NCI-H226 (cell line): Measurements from ENCODE around the gene MYO1E.
"Not testable (repeated sequence)": the region's sequence is repeated elsewhere in the genome, so short reads cannot be mapped to it uniquely, and the experiment has no call there.

Source experiments
- DNase-seq: peaks from one replicate; pipeline ENCODE4 v3.0.0-alpha.2; 2015

Gene MYO1E

GRCh38 chr15:59158701-59159034, 214.0 kb downstream of the MYO1E start:
- DNase-seq = no peak

GRCh38 chr15:59157840-59158700, 214.6 kb downstream of the MYO1E start:
- DNase-seq = no peak

GRCh38 chr15:59157396-59157795, 215.3 kb downstream of the MYO1E start:
- DNase-seq = no peak

DNA sequence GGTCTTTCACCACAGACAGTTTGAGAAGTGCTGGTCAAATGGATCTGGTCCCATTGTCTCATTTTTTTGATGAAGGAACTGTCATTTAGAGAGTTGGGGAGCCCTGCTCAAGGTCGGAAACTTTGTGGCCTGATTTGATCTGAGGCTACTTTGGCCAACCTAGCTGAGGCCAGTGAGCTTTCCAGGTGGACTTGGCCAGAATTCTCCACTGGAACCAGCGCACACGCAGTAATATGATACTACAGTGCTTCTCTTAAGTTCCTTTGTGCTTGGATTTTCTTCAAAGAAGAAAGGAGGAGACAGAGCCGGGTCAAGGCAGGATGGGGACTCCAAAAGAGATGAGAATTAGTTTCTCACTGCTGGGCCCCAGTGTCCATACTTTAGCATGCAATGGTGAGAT, 217.2 kb downstream of the MYO1E start:
- DNase-seq = no peak

DNA sequence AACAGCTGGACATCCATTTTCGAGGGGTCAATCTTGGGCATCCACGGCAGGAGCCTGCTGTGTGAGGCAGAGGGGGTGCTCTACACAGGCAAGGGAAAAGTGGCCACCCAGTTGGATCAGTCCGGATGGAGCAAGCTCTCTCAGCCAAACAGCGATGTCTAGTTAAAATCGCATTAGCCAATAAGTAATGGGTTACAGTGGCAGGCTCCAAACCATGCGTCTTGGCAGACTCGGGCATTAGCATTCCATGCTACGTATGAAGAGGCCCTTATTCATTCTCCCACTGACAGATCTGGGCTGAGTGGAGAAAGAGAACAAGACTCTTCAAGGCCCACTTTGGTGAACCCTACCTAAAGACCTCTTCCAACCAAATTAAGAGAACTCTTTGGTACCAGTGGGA, 218.4 kb downstream of the MYO1E start:
- no peak for DNase-seq

DNA sequence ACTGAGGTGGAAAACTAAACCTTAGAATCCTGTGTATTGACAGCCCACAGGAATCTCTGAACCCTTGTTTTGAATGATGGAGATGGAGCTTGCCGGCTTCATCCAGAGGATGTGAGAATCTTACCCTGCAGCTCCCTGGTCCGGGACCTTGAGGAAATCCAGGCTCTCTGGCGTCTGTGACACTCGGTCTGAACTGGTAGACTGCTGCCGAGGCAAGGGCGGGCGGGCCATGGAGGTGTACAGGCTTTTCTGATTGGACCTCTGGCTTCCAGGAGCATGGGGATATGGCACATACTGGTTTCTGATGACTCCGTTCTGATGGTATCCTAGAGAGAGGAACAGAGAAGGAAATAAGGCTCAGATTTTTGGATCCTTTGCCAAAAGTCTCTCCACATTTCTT, 219.2 kb downstream of the MYO1E start:
- no peak for DNase-seq

DNA sequence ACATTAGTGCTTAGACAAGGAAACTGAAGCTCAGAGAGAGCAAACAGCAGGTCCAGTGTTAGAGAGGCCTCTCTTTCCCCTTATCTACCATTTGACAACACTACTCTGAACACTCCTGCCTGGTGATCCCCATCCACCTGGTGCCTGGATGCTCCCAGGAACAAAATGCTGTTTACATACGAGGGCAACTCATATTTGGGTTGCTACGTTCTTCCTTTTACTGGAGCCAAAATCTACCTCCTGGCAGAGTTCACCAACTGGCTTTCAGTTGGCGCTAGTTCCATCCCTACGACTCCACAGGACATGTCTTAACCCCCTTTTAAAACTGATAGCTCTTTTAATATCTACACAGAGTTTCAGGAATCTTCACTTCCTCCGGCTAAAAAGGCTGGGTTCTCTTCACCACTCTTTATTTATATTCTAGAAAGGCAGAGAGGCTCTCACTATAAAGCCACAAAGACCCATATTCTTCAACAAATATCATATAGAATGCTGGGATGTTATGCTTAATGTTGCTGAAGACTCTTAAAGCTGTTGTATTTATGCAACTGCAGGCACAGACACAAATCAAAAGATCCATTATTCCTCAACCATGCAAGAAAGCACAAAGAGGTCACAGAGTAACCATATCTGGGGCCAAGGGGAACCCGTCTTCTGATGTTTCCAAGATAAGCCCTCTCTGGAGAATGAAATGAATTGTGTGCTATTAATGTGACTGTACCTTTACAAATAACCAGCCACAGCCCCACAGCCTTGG, 219.8 kb downstream of the MYO1E start:
- no peak for DNase-seq

DNA sequence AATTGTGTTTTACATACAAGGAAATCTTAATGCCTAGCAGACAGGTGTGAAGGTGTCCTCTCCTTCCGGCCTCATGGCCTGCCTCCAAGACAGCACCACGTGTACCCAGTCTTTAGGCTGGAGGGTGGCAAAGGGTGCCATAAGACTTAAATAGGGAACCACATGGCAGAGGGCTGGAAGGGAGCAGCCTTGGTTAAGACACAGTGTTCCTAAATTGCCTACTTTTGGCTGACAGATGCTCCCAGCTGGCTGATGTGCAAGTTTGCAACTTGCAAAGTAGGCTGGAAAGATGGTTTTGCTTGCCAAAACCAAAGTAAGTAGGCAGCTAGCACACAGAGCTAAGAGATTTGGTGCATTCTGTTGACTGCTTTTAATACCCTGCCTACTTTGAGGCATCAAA, 222.5 kb downstream of the MYO1E start:
- no peak for DNase-seq

GRCh38 chr15:59148153-59148833, 224.4 kb downstream of the MYO1E start:
- no peak for DNase-seq

DNA sequence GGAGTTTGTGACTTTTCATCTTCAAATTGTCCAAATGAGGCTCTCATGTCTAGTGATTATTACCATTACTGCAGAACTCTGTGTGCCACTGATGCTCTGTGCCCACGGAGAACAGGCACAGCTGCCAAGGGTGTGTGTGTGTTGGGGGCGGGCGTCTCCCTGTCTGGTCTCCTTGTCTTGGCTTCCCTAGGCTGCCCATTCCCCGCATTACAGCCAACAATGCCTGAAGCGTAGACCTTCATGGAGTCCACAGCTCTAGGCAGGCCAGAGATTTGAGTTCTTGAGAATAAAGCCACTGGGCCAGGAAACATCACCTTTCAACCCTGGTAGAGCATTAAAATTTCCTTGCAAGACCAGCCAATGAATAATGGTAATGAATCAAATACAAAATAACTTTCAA, 225.0 kb downstream of the MYO1E start:
- DNase-seq = no peak

GRCh38 chr15:59144594-59144993, 228.1 kb downstream of the MYO1E start:
- DNase-seq = not testable (repeated sequence)

- no peak for DNase-seq
Measured at GRCh38 chr15:59143281-59143680, 229.4 kb downstream of the MYO1E start.

GRCh38 chr15:59140422-59141226, 232.0 kb downstream of the MYO1E start:
- peak; percentile 73 for DNase-seq

DNA sequence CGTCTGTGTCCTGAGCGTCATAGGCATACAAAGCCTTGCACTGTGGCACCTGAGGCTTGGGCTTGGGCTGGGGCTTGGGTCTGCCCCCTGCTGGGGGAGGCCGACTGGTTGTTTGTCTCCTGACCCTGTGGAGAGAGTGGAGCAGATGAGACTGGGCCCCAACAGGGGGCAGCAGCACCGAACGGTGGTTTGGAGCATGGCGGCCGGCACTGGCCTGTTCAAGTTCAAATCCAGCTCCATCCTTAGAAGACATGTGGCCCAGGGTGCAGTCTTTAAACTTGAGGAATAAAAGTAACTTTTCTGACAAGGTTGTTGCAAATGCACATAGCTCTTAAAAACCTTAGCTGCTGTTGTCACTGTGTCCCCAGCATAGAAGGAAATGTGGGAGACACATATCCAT, 234.4 kb downstream of the MYO1E start:
- DNase-seq = peak; percentile 31

DNA sequence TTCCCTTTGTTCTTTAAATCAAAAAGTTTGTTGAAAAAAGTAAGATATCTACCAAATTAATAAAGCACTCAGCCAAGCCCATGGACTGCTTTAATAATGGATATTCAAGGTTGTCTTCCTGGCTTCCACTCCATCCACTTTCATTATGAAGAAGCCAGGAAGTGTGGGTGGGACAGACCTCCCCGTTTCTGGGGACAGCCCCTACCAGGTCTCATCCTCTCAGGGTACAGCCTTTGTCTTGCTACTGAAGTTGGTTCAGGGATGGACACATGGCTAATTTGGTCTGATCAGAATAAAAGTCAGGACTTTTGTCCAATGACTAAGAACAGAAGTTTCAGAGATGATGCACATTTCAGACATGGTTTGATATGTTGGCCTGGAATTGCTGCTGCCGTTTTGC, 235.1 kb downstream of the MYO1E start:
- DNase-seq = no peak

DNA sequence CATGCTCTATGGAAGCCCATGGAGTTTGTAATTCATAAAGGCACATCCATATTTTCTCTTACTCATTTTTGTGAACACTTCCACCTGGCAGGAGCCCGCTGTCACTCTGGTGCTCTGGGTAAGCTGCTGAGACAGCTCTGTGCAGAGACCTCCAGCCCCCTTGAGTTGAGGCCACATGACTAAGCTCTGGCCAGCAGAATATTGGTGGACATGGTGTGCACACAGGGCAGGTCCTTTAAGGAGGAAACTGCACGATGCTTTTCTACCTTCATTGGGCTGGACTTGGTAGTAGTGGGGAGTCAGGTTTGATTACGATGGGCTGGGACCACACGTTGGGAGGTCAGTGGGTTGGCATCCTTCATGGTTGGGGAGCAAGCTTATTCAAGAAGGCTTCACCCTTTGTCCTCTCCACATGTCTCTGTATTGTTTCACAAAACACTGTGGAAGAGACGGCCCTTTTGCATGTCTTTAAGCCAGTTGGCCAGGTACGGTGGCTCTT, 238.7 kb downstream of the MYO1E start:
- DNase-seq = no peak

DNA sequence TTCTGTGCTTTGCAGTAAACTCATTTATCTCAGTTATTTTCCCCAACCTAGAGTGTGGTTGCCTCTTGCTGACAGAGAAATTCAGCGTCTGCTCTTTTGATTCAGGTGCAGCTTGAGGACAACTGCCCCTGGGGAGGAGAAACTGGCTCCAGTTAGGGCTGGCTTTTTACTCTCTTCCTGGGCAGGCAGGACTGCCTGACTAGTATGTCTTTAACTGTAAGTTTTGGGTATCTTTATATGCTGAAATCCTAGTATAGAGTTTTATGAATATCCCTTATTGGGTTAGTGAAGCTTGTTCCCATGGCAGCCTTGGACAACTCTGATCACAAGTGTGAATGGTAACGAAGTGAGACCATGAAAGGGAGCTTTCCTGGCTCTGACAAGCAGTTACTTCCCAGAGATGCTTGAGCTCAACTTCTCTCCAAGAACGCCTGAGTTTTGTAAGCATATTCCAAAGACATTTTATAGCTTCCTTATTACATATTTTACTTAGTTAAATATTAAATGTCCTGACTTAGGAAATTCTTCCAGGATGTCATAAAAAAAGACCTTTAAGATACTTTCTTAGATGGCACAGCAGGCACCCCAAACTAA, 240.6 kb downstream of the MYO1E start:
- DNase-seq = no peak

DNA sequence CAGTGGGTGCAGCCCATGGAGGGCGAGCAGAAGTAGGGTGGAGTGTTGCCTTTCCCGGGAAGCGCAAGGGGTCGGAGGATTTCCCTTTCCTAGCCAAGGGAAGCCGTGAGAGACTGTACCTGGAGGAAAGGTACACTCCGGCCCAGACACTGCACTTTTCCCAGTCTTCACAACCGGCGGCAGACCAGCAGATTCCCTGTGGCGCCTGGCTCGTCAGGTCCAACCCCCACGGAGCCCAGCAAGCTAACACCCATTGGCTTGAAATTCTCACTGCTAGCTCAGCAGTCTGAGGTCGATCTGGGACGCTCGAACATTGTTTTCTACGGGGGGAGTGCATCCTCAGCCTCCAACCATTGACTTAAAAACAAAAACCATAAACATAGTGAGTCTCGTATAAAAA, 241.2 kb downstream of the MYO1E start:
- DNase-seq = no peak

DNA sequence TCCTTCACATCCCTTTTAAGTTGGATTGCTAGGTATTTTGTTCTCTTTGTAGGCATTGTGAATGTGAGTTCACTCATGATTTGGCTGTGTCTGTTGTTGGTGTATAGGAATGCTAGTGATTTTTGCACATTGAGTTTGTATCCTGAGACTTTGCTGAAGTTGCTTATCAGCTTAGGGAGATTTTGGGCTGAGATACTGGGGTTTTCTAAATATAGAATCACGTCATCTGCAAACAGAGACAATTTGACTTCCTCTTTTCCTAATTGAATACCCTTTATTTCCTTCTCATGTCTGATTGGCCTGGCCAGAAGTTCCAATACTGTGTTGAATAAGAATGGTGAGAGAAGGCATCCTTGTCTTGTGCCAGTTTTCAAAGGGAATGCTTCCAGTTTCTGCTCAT, 245.4 kb downstream of the MYO1E start:
- DNase-seq = not testable (repeated sequence)

DNA sequence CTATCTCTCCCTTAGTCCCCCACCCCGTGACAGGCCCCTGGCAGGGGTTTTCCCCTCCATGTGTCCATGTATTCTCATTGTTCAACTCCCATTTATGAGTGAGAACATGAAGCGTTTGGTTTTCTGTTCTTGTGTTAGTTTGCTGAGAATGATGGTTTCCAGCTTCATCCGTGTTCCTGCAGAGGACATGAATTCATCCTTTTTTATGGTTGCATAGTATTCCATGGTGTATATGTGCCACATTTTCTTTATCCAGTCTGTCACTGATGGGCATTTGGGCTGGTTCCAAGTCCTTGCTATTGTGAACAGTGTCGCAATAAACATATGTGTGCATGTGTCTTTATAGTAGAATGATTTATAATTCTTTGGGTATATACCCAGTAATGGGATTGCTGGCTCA, 247.0 kb downstream of the MYO1E start:
- DNase-seq = not testable (repeated sequence)

DNA sequence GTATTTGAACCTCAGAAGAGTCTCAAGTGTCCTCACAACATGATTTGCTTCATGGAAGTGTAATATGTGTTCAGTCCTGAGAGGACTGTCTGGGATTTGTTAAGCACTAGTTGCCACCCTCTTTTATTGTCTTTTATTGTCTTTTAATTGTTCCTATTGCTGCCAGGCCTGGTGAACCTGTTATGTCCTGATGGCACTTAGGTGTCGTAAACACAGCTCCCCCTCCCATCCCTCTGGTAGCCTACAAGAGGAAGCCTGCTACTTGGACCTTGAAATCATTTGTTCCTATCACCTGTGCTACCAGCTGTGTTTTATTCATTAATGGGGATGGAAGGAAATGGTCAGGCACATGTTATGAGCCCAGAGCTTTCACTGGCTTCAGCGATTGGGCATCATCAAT, 248.4 kb downstream of the MYO1E start:
- no peak for DNase-seq

DNA sequence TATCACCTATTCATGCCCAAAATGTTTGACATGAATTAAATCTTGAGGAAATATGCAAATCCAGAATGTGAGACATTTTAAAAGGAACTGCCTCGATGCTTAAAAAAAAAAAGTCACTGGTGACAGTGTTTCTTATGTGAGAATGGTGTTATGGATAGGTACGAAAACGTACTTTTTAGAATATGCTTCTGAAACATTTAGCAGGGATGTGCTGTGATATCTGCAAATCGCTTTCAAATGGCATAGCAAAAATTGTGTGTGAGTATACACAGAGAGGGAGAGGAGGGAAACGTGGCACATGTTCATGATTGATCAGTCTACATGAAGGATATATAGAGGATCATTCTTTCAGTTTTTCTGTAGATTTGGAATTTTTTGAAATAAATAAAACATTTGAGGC, 251.7 kb downstream of the MYO1E start:
- no peak for DNase-seq
